GM13977 (cell line): ENCODE results near the gene RANGAP1.

Source experiments
- DNase-seq: peaks from one replicate; pipeline ENCODE4 v3.0.0; 2012; ENCODE audit warnings: low spot score
- in situ Hi-C: fragments of 300-500 bp; cut with MboI; formaldehyde crosslinking; loops from one replicate; pipeline ENCODE4 v1.12.0; 2022; ENCODE audit warnings: low sequenced_read_pairs, low pct_unique_long_range_greater_than_20kb, mixed read lengths, inconsistent platforms; ENCODE audit not compliant: unreplicated experiment
- TF ChIP-seq, protein P1 (sequence below): IDR thresholded peaks from 2 replicates; pipeline ENCODE4 v1.5.1; 2012; ENCODE audit warnings: mild to moderate bottlenecking, control low read depth; ENCODE audit not compliant: insufficient read depth; ENCODE audit errors: extremely low read depth, missing control alignments

RANGAP1 gene

DNA sequence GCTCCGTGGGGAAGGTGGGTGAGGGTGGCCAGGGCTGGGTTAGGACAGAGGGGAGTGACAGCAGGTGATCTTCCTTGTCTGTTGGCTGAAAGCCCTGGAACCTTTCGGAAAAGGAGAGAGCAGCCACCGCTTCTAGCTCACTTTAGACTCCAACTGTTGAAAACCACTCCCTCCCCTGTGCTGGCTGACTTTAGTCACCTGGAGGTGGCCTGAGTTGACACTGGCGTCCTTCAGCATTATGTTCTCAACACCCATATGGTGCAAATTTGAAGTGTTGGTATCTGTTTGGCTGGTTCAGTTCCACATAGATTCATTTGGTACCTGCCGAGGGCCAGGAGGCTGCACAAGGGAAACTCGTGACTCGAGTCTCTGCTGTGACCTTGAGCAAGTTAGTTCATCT lies 44.2 kb upstream of the RANGAP1 start:
- in situ Hi-C loops, result no loop called here
- no peak for DNase-seq
- TF ChIP-seq, protein P1, sequence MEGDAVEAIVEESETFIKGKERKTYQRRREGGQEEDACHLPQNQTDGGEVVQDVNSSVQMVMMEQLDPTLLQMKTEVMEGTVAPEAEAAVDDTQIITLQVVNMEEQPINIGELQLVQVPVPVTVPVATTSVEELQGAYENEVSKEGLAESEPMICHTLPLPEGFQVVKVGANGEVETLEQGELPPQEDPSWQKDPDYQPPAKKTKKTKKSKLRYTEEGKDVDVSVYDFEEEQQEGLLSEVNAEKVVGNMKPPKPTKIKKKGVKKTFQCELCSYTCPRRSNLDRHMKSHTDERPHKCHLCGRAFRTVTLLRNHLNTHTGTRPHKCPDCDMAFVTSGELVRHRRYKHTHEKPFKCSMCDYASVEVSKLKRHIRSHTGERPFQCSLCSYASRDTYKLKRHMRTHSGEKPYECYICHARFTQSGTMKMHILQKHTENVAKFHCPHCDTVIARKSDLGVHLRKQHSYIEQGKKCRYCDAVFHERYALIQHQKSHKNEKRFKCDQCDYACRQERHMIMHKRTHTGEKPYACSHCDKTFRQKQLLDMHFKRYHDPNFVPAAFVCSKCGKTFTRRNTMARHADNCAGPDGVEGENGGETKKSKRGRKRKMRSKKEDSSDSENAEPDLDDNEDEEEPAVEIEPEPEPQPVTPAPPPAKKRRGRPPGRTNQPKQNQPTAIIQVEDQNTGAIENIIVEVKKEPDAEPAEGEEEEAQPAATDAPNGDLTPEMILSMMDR, result no peak

DNA sequence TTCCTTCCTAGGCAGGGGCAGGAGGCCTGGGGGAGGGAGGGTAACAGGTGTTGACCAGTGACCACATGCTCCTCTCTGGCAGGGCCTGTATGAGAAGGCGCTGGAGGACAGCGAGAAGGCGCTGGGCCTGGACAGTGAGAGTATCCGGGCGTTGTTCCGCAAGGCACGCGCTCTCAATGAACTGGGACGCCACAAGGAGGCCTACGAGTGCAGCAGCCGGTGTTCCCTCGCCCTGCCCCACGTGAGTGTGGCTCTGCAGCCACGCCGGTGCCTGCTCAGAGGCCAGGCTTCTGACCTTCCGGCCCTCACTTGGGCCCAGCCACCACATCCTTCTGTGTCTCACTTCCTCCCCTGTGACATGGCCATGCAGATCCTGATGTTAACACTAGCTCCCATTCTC lies 41.1 kb upstream of the RANGAP1 start:
- TF ChIP-seq, protein P1, result no peak
- DNase-seq, result no peak
- in situ Hi-C loops, result no loop called here

DNA sequence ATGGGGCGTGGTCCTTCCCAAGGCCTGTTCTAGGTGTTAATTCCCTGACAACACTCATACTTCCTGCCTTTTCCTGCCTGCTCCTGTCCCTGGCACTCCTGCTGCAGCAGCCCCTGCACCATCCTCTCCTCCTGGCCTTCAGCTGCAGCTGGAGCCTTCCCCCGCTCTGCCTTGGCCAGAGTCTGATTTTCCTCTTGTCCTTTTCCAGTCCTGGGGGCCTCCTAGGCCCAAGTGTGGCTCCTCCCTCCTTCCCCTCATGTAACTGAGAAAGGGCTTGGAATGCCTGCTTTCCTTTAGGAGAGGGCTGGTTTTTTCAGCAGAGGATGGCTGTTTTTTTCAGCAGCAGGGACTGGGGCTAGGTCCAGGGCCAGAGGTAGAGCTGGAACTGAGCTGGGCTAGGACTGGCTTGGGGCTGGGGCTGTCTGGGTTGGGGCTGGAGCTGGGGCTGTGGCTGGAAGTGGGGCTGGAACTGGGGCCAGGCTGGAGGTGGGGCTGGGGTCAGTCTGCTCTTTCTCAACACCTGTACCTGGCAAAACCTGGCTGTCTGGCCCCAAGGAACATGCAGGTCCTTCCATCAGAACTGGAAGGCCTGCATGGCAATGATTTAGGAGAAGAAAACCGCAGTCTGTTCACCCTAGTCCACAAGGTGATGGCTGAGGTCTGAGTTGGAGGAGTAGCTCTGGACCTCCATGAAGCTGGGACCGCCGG lies 39.0 kb upstream of the RANGAP1 start:
- TF ChIP-seq, protein P1, result no peak
- in situ Hi-C loops, result no loop called here
- no peak for DNase-seq

DNA sequence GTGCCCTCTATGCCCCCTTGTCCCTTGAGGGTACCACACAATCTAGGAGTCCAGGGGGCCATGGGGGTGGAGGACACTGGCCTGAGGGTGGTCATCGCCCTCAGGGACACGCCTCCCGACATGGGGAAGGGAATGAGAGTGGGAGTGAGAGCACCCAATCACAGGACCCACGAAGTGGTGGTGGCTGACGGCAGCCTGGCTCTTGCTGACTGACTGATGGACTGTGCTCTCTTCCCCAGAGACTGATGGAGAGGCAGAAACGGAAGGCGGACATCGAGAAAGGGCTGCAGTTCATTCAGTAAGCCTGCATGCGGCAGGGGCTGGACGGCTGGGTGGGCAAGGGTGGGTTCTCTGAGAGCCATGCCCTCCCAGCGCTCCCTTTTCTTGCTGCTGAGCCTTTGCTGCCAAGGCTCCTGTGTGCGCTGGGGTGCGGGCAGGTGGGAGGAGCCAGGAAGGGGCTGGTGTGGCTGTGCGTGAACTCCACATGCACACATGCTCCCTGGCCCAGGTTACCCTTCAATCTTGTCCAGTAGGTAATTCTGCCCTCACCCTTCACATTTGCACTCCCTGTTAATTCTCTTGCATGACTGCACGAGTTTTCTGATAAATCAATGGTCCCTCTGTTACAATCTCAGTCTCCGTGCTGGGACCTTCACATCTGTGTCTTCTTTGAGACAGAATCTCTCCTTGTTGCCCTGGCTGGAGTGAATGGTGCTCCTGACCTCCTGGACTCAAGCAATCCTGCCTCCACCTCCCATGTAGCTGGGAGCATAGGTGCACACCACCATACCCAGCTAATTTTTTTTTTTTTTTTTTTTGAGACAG lies 34.6 kb upstream of the RANGAP1 start:
- in situ Hi-C loops, result no loop called here
- TF ChIP-seq, protein P1, result no peak
- no peak for DNase-seq

GRCh38 chr22:41315586-41315985 lies 29.6 kb upstream of the RANGAP1 start:
- DNase-seq, result no peak
- TF ChIP-seq, protein P1, result no peak
- in situ Hi-C loops, result no loop called here

DNA sequence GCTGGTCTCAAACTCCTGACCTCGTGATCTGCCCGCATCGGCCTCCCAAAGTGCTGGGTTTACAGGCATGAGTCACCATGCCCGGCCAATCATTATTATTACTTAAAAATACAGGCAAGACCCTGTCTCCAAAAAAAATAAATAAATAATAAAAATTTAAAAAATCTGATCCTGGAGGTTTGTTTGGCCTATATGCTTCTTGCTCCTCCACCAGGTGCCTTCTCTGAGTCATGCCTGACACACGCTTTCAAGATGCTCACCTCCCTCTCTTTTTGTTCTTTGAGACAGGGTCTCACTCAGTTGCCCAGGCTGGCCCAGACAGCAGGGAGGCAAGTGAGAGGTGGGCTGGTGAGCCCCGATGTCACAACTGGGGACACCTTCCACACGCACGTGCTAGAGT lies 28.8 kb upstream of the RANGAP1 start:
- in situ Hi-C loops, result no loop called here
- TF ChIP-seq, protein P1, result no peak
- no peak for DNase-seq
